Measurements from ENCODE around the gene ORC5.

DNA sequence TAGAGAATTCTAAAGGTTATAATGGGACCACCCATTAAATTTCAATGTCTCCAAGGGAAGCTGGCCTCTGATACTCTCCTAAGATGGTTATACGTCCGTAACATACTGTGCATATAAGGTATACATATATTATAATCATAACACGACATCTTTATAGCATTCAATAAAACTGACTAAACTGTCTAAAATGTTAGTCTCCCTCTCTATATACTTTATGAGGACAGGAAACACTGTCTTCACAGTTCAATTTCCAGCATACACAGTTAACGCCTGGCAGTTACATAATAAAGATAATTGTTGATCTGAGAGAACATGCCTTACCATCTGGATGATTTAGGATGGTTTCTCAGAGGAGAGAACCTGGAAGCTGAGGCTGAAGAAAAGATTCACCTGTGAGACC is 1.2 kb upstream of the ORC5 start:
- TF ChIP-seq, protein P1, sequence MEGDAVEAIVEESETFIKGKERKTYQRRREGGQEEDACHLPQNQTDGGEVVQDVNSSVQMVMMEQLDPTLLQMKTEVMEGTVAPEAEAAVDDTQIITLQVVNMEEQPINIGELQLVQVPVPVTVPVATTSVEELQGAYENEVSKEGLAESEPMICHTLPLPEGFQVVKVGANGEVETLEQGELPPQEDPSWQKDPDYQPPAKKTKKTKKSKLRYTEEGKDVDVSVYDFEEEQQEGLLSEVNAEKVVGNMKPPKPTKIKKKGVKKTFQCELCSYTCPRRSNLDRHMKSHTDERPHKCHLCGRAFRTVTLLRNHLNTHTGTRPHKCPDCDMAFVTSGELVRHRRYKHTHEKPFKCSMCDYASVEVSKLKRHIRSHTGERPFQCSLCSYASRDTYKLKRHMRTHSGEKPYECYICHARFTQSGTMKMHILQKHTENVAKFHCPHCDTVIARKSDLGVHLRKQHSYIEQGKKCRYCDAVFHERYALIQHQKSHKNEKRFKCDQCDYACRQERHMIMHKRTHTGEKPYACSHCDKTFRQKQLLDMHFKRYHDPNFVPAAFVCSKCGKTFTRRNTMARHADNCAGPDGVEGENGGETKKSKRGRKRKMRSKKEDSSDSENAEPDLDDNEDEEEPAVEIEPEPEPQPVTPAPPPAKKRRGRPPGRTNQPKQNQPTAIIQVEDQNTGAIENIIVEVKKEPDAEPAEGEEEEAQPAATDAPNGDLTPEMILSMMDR (IDR thresholded peaks at IDR 0.05): no peak
- no peak for TF ChIP-seq POLR2A (IDR thresholded peaks at IDR 0.05)
- TF ChIP-seq EP300 (IDR thresholded peaks at IDR 0.05): no peak
